Spinal cord (tissue), 10 donors: ENCODE data around the gene IGFBP4. TPM values are rescaled to one million over a fixed set of nuclear protein-coding genes. Genes with fewer than 3 reads are reported as not detected.

Experiments used
- DNase-seq, 6 donors: peaks; one replicate each; pipeline versions ENCODE4 v3.0.0 to v3.0.0-alpha.2; 2013 to 2015; ENCODE audit warnings: low spot score in 6 of 6, low read depth in 4 of 6
- H3K27ac ChIP-seq: one replicate; pipeline ENCODE4 v1.5.1; 2013; ENCODE audit warnings: low read depth, low read length, control low read depth
- H3K27me3 ChIP-seq: one replicate; pipeline ENCODE4 v1.6.1; 2013; ENCODE audit warnings: low read length; ENCODE audit not compliant: control insufficient read depth, insufficient read depth
- H3K36me3 ChIP-seq: one replicate; pipeline ENCODE4 v1.6.1; 2013; ENCODE audit warnings: low read length; ENCODE audit not compliant: control insufficient read depth, insufficient read depth
- H3K4me1 ChIP-seq: one replicate; pipeline ENCODE4 v1.6.1; 2013; ENCODE audit warnings: low read length; ENCODE audit not compliant: control insufficient read depth, insufficient read depth
- H3K4me3 ChIP-seq: one replicate; pipeline ENCODE4 v1.5.1; 2013; ENCODE audit warnings: low read depth, low read length, control low read depth
- H3K9me3 ChIP-seq: one replicate; pipeline ENCODE4 v1.6.1; 2013; ENCODE audit warnings: low read length; ENCODE audit not compliant: control insufficient read depth, insufficient read depth
- WGBS: methylation state at CpG from one replicate; pipeline ENCODE4 v1.1.5; 2013; ENCODE audit warnings: missing lambda C conversion rate; ENCODE audit not compliant: insufficient coverage; 5-methylcytosine and 5-hydroxymethylcytosine counted together
- polyA plus RNA-seq, 2 donors: library from polyadenylated mRNA; unstranded; fragments of 120-200 nt; gene quantifications; one replicate each; pipeline ENCODE4 v1.2.1, GENCODE V29; 2013; ENCODE audit not compliant: insufficient read length in 2 of 2
- total RNA-seq, 2 donors: library from RNA; depleted of rRNA in 1 of 2; stranded (reverse); fragments of 120-200 nt in 1 of 2; fragments of >200 nt in 1 of 2; gene quantifications; one replicate each; pipeline versions ENCODE4 v1.2.3 to v1.2.4, GENCODE V29; 2013 to 2014
- donor health status: healthy.

IGFBP4 gene
- total and polyA plus RNA-seq, 4 donors: 53.1 to 110 (median 83.0) TPM

- Histone ChIP-seq H3K4me1 (no peaks in the 10 kb centered on the region), H3K27me3 (no peaks in the 10 kb centered on the region), H3K9me3 (no peaks in the 10 kb centered on the region), H3K36me3 (no peaks in the 10 kb centered on the region), H3K4me3 (no peak overlapping the region), H3K27ac (no peak overlapping the region)
- DNase-seq: no peak
Measured at GRCh38 chr17:40427002-40427491, 16.2 kb upstream of the IGFBP4 start.

DNA sequence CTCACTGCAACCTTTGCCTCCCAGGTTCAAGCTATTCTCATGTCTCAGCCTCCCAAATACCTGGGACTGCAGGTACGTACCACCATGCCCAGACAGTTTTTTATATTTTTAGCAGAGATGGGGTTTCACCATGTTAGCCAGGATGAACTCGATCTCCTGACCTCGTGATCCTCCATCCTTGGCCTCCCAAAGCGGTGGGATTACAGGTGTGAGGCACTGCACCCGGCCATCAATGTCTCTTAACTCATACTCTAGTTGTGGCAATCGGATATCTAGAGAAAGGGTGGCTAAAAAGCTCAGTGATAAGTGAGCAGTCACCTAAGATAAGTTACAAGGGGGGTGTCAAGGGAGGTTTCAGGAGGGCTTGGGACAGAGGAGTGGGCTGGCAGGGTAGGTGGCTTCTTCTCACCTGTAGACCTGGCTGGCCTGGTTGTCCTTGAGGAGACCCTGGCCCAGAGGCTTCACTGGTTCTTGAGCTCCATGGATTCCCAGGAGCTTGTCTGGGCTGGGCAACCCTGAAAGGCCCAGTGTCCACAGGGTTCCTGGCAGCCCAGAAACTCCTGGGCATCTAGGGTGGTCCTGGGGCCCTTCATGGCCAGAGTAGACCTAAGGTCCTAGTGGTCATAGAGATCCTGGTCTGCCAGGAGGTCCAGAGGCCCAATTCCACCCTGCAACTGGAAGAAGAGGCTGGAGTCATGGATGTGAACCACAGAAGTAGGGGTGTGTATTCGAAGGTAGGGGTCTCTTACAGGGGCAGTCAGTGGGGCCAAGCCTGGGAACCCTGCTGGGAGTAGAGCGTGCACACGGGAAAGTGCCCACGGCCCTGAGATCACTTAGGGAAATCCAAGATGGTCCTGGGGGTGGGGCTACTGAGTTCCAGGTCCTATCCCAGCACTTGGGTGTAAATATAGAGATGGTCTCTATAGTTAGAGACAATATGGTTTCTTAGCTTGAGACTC, 12.7 kb upstream of the IGFBP4 start:
- no peak overlapping the region for H3K27ac ChIP-seq
- no peaks in the 10 kb centered on the region for H3K36me3 ChIP-seq
- DNase-seq: no peak
- peaks cover 9% of the 10 kb centered on the region for H3K4me1 ChIP-seq
- no peaks in the 10 kb centered on the region for H3K9me3 ChIP-seq
- H3K4me3 ChIP-seq: no peak overlapping the region
- H3K27me3 ChIP-seq: no peaks in the 10 kb centered on the region
- WGBS: 79% methylated on average over 2 of the region's 10 CpGs

- no peak overlapping the region for H3K4me3 ChIP-seq
- 47% methylated on average over 1 of the region's 3 CpGs for WGBS
- no peak overlapping the region for H3K27ac ChIP-seq
- peaks cover 10% of the 10 kb centered on the region for H3K4me1 ChIP-seq
- H3K9me3 ChIP-seq: no peaks in the 10 kb centered on the region
- H3K36me3 ChIP-seq: no peaks in the 10 kb centered on the region
- no peaks in the 10 kb centered on the region for H3K27me3 ChIP-seq
- DNase-seq: no peak
Measured at GRCh38 chr17:40431231-40431602, 12.0 kb upstream of the IGFBP4 start.

GRCh38 chr17:40432864-40433528, 10.3 kb upstream of the IGFBP4 start:
- 48% methylated on average over 2 of the region's 2 CpGs for WGBS
- H3K36me3 ChIP-seq: no peaks in the 10 kb centered on the region
- H3K27ac ChIP-seq: peak overlapping the region; percentile 36
- peaks cover 24% of the 10 kb centered on the region for H3K4me1 ChIP-seq
- no peaks in the 10 kb centered on the region for H3K9me3 ChIP-seq
- no peak overlapping the region for H3K4me3 ChIP-seq
- peak in 2 of 6 donors; percentile 33 to 77 for DNase-seq
- H3K27me3 ChIP-seq: no peaks in the 10 kb centered on the region

- Histone ChIP-seq H3K27me3 (no peaks in the 10 kb centered on the region), H3K9me3 (no peaks in the 10 kb centered on the region), H3K4me1 (peaks cover 24% of the 10 kb centered on the region), H3K27ac (peak overlapping the region; percentile 36), H3K36me3 (no peaks in the 10 kb centered on the region), H3K4me3 (no peak overlapping the region)
- WGBS: 61% methylated on average over 6 of the region's 6 CpGs
- DNase-seq: peak in 2 of 6 donors; percentile 65 to 69
Measured at GRCh38 chr17:40433551-40434415, 9.5 kb upstream of the IGFBP4 start.

DNA sequence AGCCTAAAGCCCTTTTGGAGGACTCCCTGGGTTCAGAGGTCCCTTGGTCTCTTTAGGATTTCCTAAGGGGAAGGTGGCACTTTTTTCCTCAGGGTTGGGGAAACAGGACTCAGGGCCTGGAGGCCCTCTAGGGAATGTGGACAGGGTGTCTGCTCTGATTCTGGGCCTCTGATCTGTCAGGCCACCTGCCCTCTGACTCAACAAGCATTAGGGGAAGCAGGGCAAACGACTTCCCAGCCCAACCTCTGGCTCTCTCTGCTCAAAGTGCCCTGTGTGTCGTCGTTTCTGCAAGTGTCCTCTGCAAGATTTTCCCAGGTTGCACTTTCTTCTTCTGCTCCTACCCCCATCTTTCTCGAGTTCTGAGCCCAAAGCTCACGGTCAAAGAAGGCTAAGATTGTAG, 6.6 kb upstream of the IGFBP4 start:
- H3K27ac ChIP-seq: no peak overlapping the region
- DNase-seq: no peak
- H3K36me3 ChIP-seq: no peaks in the 10 kb centered on the region

GRCh38 chr17:40437095-40437732, 6.0 kb upstream of the IGFBP4 start:
- H3K9me3 ChIP-seq: no peaks in the 10 kb centered on the region
- peaks cover 24% of the 10 kb centered on the region for H3K4me1 ChIP-seq
- no peaks in the 10 kb centered on the region for H3K27me3 ChIP-seq
- no peaks in the 10 kb centered on the region for H3K36me3 ChIP-seq
- 61% methylated on average over 5 of the region's 5 CpGs for WGBS
- no peak overlapping the region for H3K4me3 ChIP-seq
- H3K27ac ChIP-seq: no peak overlapping the region
- DNase-seq: peak in 1 of 6 donors; percentile 75

More for the DNA sequence above, 6.6 kb upstream of the IGFBP4 start:
- no peak overlapping the region for H3K4me3 ChIP-seq
- WGBS: 55% methylated on average over 3 of the region's 5 CpGs
- no peaks in the 10 kb centered on the region for H3K27me3 ChIP-seq
- peaks cover 24% of the 10 kb centered on the region for H3K4me1 ChIP-seq
- no peaks in the 10 kb centered on the region for H3K9me3 ChIP-seq

DNA sequence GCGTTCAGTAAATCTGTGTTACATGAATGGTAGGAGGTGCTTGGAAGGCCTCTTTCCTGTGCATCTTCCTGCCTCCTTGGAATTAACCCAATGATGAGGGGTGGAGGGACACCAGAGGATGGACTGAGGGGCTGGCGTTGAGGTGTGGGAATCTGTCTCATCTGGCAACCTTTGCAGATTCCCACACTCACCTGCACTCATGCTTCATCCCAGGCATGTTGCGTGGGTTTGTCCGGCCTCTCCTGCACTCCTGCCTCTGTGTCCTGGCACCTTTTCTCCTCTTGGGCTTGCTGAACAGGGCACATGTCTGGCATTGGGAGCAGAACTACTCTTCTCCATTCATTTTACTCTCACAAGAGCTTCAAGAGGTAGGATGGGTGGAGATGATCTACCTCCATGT, 3.1 kb upstream of the IGFBP4 start:
- no peaks in the 10 kb centered on the region for H3K27me3 ChIP-seq

More for the DNA sequence above, 3.1 kb upstream of the IGFBP4 start:
- no peak for DNase-seq
- 83% methylated on average over 3 of the region's 4 CpGs for WGBS
- Histone ChIP-seq H3K9me3 (no peaks in the 10 kb centered on the region), H3K4me3 (no peak overlapping the region), H3K36me3 (no peaks in the 10 kb centered on the region), H3K4me1 (peaks cover 38% of the 10 kb centered on the region), H3K27ac (no peak overlapping the region)
